Upper lobe of left lung (tissue), 6 donors: ENCODE data around the gene RBFOX2. TPM values are rescaled to one million over a fixed set of nuclear protein-coding genes. Genes with fewer than 3 reads are reported as not detected.

ENCODE experiments used
- ATAC-seq, 2 donors: fragments of 200-7000 bp; cut with Tn5 transposase; one replicate each; pipeline ENCODE4 v1.9.1; 2022; ENCODE audit warnings: mild to moderate bottlenecking in 2 of 2, moderate library complexity in 2 of 2; ENCODE audit not compliant: low FRiP score in 2 of 2
- DNase-seq, 2 donors: peaks; one replicate each; pipeline ENCODE4 v3.0.0-alpha.2; 2019 to 2020
- H3K27ac ChIP-seq, 4 donors: fragments of 200-600 bp; sonication (generic); one replicate each; pipeline ENCODE4 v1.5.1; 2016 to 2019
- H3K27me3 ChIP-seq, 4 donors: fragments of 200-600 bp; sonication (generic); one replicate each; pipeline ENCODE4 v1.5.1; 2017 to 2019
- H3K36me3 ChIP-seq, 4 donors: fragments of 200-600 bp; sonication (generic); one replicate each; pipeline ENCODE4 v1.5.1; 2016 to 2019
- H3K4me1 ChIP-seq, 4 donors: fragments of 200-600 bp; sonication (generic); one replicate each; pipeline ENCODE4 v1.5.1; 2018 to 2019
- H3K4me3 ChIP-seq, 4 donors: fragments of 200-600 bp; sonication (generic); one replicate each; pipeline ENCODE4 v1.5.1; 2017 to 2019; ENCODE audit warnings: mild to moderate bottlenecking in 2 of 4, moderate library complexity in 1 of 4
- H3K9me3 ChIP-seq, 4 donors: fragments of 200-600 bp; sonication (generic); one replicate each; pipeline ENCODE4 v1.5.1; 2018 to 2019
- CTCF ChIP-seq, 6 experiments: fragments of 450-650 bp in 4 of 6; fragments of 200-600 bp in 2 of 6; sonication (generic) in 2 of 6; IDR thresholded peaks; one replicate each; pipeline ENCODE4 v1.5.1; 2016 to 2019; ENCODE audit warnings: antibody characterized with exemption in 6 of 6
- EP300 ChIP-seq, 4 donors: sonication (generic); formaldehyde crosslinking; IDR thresholded peaks; one replicate each; pipeline ENCODE4 v1.5.1; 2017; ENCODE audit warnings: antibody characterized with exemption in 4 of 4, control low read depth in 2 of 4
- POLR2A ChIP-seq, 4 donors: fragments of 450-650 bp; IDR thresholded peaks; one replicate each; pipeline ENCODE4 v1.5.1; 2016 to 2017; ENCODE audit warnings: antibody characterized with exemption in 4 of 4, mild to moderate bottlenecking in 2 of 4
- POLR2AphosphoS5 ChIP-seq, 2 donors: sonication (generic); formaldehyde crosslinking; IDR thresholded peaks; one replicate each; pipeline ENCODE4 v1.5.1; 2017; ENCODE audit warnings: antibody characterized with exemption in 2 of 2
- WGBS, 2 donors: methylation state at CpG; one replicate each; pipeline ENCODE4 v1.1.5; 2017 to 2018; 5-methylcytosine and 5-hydroxymethylcytosine counted together
- total RNA-seq, 6 donors: library from RNA; depleted of rRNA in 4 of 6; stranded (reverse); fragments of >200 nt in 4 of 6; gene quantifications; one replicate each; pipeline versions ENCODE4 v1.1.0 to v1.2.1, GENCODE V29; 2016 to 2021
- donor health status: DM: no; HTN: no; CAD: no; lungs with moderate emphysema.
- donor health status: DM: no; HTN: yes; CAD: no; lungs with severe emphysema.

The RBFOX2 gene
- total RNA-seq, 6 donors from 2014 or later, result 47.8 to 86.4 (median 54.5) TPM

GRCh38 chr22:35970616-35971455 lies 57.8 kb downstream of the RBFOX2 start:
- Histone ChIP-seq H3K27ac (peak overlapping the region; percentile 31 to 89 (median 57)), H3K36me3 (no peaks in the 10 kb centered on the region), H3K27me3 (no peaks in the 10 kb centered on the region), H3K4me3 (no peak overlapping the region), H3K9me3 (no peaks in the 10 kb centered on the region), H3K4me1 (peaks cover 30 to 45% (median 36%) of the 10 kb centered on the region in 4 donors)
- DNase-seq (no peak), ATAC-seq (no peak)
- no peak for TF ChIP-seq POLR2AphosphoS5 (IDR thresholded peaks at IDR 0.05)
- no peak for TF ChIP-seq CTCF (IDR thresholded peaks at IDR 0.05)
- TF ChIP-seq POLR2A (IDR thresholded peaks at IDR 0.05), result no peak
- TF ChIP-seq EP300 (IDR thresholded peaks at IDR 0.05), result no peak
- 72 to 85% methylated on average over 4 of the region's 4 CpGs for WGBS, 2 donors

DNA sequence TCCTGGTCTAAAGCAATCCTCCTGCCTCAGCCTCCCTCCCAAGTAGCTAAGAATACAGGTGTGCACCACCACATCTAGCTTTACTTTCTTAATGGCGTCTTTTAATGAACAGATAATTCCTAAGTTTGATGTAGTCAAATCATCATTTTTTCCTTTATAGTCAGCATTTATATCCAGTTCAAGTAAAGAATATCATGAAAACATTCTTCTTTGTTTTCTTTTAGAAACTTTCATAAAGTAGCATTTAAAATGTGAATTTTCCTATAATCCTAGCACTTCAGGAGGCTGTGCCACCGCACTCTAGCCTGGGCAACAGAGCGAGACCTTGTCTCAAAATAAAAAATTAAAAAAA lies 61.6 kb downstream of the RBFOX2 start:
- Histone ChIP-seq H3K4me1 (peaks cover 6 to 23% (median 16%) of the 10 kb centered on the region in 4 donors), H3K36me3 (no peaks in the 10 kb centered on the region), H3K27ac (no peak overlapping the region), H3K9me3 (no peaks in the 10 kb centered on the region), H3K27me3 (no peaks in the 10 kb centered on the region), H3K4me3 (no peak overlapping the region)
- TF ChIP-seq POLR2AphosphoS5 (IDR thresholded peaks at IDR 0.05) (no peak), CTCF (IDR thresholded peaks at IDR 0.05) (no peak), POLR2A (IDR thresholded peaks at IDR 0.05) (no peak), EP300 (IDR thresholded peaks at IDR 0.05) (no peak)
- 96 to 100% methylated on average over 3 of the region's 3 CpGs for WGBS, 2 donors
- DNase-seq (no peak), ATAC-seq (no peak)

DNA sequence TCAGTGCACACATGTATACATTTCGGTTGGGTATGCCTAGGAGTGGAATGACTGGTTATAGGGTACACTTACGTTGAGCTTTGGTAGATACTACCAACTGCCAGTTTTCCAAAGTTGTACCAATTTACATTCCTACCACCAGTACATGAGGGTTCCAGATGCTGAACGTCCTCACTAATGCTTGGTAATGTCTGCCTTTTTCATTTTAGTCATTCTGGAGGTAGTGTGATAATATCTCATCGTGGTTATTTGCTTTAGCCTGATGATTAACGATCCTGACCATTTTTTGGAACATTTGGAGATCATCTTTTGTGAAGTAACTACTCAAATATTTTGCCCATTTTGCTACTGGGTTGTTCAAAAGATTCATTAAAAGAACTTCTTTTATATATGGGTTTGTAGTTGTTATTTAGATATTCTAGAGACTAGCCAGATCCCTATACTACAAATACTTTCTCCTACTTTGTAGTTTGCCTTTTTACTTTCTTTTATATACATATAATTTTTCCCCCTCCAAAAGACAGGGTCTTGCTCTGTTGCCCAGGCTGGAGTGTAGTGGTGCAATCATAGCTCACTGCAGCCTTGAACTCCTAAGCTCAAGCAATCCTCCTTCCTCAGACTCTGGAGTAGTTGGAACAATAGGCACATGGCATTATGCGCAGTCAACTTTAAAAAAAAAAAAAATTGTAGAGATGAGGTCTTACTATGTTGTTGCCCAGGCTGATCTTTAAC lies 62.1 kb downstream of the RBFOX2 start:
- 89 to 93% methylated on average over 6 of the region's 6 CpGs for WGBS, 2 donors
- no peaks in the 10 kb centered on the region for H3K9me3 ChIP-seq
- H3K27ac ChIP-seq, result no peak overlapping the region
- TF ChIP-seq POLR2A (IDR thresholded peaks at IDR 0.05) (no peak), EP300 (IDR thresholded peaks at IDR 0.05) (no peak), CTCF (IDR thresholded peaks at IDR 0.05) (no peak), POLR2AphosphoS5 (IDR thresholded peaks at IDR 0.05) (no peak)
- H3K27me3 ChIP-seq, result no peaks in the 10 kb centered on the region
- no peak for ATAC-seq
- peaks cover 6 to 22% (median 18%) of the 10 kb centered on the region in 4 donors for H3K4me1 ChIP-seq
- no peak for DNase-seq
- H3K4me3 ChIP-seq, result no peak overlapping the region
- H3K36me3 ChIP-seq, result no peaks in the 10 kb centered on the region

GRCh38 chr22:35963237-35963810 lies 65.3 kb downstream of the RBFOX2 start:
- no peaks in the 10 kb centered on the region for H3K27me3 ChIP-seq
- no peaks in the 10 kb centered on the region for H3K9me3 ChIP-seq
- peaks cover 11 to 35% (median 15%) of the 10 kb centered on the region in 4 donors for H3K4me1 ChIP-seq
- H3K4me3 ChIP-seq, result no peak overlapping the region
- ATAC-seq (no peak), DNase-seq (no peak)
- TF ChIP-seq EP300 (IDR thresholded peaks at IDR 0.05), result no peak
- TF ChIP-seq POLR2AphosphoS5 (IDR thresholded peaks at IDR 0.05), result no peak
- TF ChIP-seq CTCF (IDR thresholded peaks at IDR 0.05), result no peak
- no peak for TF ChIP-seq POLR2A (IDR thresholded peaks at IDR 0.05)
- WGBS, 2 donors, result 89 to 95% methylated on average over 8 of the region's 8 CpGs
- H3K36me3 ChIP-seq, result no peaks in the 10 kb centered on the region
- H3K27ac ChIP-seq, result no peak overlapping the region
